DMS153 treated with DMSO at 0.1 percent for 48 hours (cell line): ENCODE results near the gene NSMF.
"Not testable (repeated sequence)": the region's sequence is repeated elsewhere in the genome, so short reads cannot be mapped to it uniquely, and the experiment has no call there.

Experiments
- DNase-seq: peaks from one replicate; lab custom pipeline; 2025; ENCODE audit not compliant: unreplicated experiment; lab: John Stamatoyannopoulos, UW

NSMF gene

GRCh38 chr9:137459601-137460362 is 648 bp upstream of the NSMF start:
- no peak for DNase-seq

GRCh38 chr9:137458194-137459151 is 661 bp downstream of the NSMF start:
- DNase-seq = no peak

GRCh38 chr9:137457406-137458193 is 1.5 kb downstream of the NSMF start:
- no peak for DNase-seq

DNA sequence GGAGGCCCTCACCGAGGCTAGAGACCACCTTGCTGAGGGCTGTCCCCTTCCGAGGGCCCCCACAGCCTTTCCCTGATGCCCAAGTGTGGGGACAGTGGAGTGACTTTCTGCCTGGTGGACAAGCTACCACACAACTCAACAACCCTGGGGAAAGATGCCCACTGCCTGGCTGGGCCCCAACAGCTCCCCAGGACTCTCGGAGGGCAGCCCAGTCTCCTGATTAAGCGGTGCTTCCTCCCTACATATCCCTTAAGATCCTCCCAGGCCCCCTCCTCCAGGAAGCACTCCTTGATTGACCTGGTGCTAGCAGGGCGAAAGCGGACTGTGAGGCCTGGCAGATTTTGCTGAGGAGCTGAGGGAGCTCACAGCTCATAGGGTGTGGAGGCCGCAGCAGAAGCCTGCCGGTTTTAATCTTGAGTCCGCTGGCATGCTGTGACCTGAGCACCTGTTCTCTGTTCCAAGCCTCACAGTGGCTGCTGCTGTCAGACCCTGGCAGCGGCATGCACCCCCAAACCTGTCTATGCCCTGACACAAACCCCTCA is 2.2 kb downstream of the NSMF start:
- DNase-seq = no peak

DNA sequence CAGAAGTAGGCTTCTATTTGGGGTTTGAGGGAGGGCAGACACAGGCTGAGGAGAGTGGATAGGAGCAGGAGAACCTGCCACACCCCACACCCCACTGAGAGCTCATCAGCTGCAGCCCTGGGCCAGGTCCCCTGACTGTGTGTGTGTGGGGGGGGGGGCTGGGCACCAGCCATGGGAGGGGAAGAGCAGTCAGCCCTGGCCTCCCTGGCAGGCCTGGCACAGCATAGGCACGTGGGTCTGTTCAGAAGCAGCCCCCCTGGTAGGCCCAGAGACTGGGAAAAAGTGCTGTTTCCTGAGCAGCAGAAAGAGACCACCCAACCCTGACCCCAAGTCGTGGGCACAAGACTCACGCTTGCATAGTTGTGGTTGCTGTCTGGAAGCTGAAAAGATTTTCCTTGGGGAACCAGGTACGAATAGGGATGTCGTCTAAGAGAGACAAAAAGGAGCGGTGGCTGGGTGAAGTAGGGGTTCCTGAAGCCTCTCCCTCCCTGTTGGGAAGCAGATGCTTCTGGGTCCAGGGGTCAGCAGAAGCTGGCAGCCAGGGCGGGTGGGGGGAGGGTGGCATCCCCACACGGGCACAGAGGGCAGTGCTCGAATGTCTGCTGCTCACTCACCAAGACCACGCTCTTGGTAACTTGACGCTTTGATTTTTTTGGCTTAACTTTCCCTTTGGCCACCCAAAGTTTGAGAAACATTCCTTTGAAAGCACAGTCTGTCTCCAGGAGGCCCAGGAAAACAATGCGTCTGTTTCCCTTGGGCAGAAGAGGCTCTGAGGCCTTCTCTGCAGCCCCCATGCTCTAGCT is 2.9 kb downstream of the NSMF start:
- no peak for DNase-seq

DNA sequence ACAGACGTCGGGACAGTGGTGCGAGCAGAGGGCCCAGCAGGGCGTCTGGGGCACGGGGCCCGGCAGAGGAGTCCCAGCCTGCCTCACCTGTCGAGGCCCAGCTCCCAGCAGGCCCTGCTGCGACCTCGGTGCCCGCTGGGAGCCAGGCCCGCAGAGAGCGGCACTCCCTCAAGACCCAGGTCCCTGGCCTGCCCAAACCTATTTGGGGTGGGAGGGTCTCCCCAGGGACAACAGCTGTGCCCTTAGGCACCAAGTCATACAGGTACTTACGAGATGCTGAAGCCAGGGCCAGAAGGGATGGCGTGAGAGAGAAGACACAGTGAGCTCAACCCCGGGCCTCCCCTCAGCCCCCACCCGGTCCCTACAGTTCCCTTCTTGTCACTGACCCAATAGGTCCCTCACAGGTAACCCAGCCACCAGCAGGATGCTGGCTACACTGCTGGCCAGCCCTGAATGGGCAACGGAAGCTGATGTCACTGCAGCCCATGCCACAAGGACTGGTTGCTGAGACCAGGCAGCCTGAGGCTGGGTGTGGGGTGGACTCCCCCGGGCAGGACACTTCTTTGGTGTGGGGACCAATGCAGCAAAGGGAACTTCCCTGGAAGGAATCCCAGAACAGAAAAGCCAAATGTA is 3.7 kb downstream of the NSMF start:
- no peak for DNase-seq

- no peak for DNase-seq
Measured at GRCh38 chr9:137454597-137455358, 4.4 kb downstream of the NSMF start.

DNA sequence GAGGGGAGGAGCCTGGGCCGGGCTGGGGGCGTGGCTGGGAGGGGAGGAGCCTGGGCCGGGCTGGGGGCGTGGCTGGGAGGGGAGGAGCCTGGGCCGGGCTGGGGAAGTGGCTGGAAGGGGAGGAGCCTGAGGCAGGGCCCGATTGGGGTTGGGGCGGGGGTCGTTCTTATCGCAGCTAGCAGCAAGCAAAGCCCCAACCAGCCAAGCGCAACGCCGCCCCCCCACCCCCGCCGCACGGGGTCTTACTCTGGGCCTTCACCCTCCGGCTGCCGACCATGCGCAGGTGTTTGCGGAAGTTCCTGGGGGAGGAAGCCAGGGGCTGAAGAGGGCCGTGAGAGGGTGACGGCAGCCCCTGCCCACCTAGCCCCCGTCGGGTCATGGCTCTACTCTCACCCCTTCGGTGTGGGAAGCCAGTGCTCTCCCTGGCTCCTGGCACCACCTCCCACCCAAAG is 5.0 kb downstream of the NSMF start:
- no peak for DNase-seq

GRCh38 chr9:137453643-137454081 is 5.5 kb downstream of the NSMF start:
- DNase-seq = no peak

DNA sequence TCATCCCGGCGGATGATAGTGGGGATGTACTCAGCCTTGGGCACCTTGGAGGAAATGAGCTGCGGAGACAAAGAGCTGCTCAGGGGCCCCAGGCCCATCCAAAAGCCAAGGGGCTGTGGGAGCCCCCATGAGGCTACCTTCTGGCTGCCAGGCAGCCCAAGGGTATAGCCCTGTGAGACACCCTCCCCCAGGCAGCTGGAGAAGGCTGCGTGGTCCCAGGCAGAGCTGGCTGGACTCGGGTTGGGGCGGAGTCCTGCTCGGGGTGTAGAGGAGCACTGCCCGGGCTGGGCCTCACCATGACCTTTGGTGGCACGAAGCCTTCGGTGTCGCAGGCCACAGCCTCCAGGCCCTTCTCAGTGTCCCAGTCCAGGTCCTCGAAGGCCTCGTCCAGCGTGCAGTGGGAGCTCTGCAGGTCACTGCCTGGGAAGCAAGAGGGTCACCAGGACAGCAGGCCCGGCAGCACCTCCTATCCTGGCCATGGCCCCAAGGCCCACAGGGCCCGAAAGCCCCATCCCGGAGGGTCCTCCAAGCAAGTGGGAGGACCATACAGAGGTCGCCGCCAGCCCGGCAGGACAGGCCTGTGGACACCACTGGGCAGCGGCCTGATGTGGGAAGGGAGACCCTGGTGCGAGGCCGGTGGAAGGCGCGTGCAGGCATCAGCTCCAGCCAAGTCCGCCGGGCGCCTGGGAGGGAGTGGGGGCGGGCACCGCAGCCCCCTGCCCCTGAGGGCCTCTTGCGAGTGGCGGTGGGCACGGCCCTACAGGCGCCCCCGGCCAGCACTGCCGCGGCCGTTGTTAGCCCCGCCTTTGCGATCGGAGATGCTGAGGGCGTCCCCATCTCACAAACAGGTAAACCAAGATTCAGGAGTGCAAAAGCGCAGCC is 6.1 kb downstream of the NSMF start:
- no peak for DNase-seq

GRCh38 chr9:137452006-137452760 is 7.0 kb downstream of the NSMF start:
- no peak for DNase-seq

DNA sequence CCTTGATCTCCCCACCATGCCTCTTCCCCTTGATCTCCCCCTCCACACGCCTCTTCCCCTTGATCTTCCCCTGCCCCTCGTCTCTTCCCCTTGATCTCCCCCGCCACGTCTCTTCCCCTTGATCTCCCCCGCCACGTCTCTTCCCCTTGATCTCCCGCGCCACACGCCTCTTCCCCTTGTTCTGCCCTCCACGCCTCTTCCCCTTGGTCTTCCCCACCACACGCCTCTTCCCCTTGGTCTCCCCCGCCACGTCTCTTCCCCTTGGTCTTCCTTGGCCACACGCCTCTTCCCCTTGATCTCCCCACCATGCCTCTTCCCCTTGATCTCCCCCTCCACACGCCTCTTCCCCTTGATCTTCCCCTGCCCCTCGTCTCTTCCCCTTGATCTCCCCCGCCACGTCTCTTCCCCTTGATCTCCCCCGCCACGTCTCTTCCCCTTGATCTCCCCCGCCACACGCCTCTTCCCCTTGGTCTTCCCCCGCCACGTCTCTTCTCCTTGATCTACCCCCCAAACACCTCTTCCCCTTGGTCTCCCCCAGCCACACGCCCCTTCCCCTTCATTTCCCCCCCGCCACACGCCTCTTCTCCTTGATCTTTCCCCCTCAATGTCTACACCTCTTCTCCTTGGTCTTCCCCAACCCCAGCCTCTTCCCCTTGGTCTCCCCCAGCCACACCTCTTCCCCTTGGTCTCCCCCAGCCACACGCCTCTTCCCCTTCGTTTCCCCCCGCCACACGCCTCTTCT is 7.7 kb downstream of the NSMF start:
- not testable (repeated sequence) for DNase-seq

GRCh38 chr9:137450539-137451222 is 8.5 kb downstream of the NSMF start:
- not testable (repeated sequence) for DNase-seq

DNA sequence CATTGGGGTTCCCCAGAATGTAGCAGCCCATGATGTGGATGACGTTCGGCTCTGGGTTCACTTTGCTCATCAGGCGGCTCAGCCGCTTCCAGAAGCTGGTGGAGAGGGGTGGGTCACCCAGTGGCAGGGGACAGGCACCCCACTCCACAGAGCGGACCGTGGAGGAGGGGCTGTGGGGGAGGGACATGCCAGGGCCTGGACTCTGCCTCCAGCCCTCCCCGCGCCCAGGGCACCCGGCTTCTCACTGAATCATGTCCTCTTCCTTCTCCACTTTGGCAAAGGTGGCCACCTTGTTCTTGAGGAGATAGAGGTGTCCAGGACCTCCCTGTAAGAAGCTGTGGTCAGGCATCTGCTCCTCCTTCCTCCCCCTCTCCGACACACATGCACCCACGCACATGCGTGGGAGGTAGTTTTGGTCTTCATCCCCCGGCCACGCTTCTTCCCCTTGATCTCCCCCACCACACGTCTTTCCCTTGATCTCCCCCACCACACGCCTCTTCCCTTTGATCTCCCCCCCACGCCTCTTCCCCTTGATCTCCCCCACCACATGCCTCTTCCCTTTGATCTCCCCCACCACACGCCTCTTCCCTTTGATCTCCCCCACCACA is 9.1 kb downstream of the NSMF start:
- DNase-seq = no peak

DNA sequence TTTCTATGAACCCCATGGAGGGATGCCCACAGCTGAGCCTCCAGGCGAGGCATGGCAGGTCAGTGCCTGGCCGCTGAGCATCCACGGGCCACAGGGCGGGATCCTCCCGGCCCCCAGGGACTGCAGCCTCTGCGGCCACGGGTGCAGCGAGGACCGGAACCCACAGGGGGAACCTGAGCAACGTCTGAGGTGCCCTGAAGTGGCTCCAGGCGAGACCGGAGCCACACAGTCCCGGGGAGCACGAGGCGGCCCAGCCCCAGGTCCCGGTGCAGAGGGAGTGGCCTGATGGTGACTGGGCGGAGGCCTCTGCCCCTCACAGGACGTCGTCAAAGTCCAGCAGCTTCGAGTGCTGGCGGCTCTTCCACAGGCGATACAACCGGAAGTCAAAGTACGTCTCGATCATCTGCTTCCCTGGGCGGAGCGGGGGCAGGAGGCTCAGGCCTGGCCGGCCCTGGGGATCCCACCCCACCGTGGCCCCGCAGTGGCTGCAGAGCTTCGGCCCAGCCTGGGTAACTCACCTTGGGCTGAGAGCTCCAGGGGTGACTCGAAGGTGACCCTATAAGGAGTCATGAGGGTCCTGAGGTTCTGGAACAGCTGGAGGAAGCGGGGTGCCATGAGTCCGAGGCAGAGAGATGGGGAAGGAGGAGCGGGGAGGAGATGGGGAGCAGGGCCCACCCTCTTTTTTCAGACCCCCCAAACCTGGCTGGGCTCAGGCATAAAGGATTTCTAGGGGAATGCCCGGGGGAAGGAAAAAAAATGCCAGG is 9.9 kb downstream of the NSMF start:
- no peak for DNase-seq
